ENCODE measurements around the gene TJP1.

The TJP1 gene

DNA sequence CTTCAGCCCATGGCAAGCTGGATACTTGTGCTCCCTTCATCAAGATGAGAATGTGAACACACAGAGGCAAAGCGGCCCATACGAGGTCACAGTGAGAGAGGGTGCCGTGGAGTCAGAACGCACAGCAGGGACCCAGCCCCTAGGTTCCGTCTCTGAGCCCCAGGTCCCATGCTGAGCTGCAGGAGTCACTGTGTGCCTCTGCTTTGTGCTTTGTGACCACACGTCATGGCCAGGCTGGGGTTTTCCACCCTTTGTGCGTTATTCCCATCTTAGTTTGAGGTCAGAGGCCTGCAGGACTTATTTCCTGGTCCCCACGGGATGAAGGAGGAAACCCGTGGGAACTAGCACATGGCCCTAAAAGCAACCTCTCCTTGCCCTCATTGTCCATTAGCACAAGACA lies 140.3 kb downstream of the TJP1 start:
- TF ChIP-seq, protein P1, sequence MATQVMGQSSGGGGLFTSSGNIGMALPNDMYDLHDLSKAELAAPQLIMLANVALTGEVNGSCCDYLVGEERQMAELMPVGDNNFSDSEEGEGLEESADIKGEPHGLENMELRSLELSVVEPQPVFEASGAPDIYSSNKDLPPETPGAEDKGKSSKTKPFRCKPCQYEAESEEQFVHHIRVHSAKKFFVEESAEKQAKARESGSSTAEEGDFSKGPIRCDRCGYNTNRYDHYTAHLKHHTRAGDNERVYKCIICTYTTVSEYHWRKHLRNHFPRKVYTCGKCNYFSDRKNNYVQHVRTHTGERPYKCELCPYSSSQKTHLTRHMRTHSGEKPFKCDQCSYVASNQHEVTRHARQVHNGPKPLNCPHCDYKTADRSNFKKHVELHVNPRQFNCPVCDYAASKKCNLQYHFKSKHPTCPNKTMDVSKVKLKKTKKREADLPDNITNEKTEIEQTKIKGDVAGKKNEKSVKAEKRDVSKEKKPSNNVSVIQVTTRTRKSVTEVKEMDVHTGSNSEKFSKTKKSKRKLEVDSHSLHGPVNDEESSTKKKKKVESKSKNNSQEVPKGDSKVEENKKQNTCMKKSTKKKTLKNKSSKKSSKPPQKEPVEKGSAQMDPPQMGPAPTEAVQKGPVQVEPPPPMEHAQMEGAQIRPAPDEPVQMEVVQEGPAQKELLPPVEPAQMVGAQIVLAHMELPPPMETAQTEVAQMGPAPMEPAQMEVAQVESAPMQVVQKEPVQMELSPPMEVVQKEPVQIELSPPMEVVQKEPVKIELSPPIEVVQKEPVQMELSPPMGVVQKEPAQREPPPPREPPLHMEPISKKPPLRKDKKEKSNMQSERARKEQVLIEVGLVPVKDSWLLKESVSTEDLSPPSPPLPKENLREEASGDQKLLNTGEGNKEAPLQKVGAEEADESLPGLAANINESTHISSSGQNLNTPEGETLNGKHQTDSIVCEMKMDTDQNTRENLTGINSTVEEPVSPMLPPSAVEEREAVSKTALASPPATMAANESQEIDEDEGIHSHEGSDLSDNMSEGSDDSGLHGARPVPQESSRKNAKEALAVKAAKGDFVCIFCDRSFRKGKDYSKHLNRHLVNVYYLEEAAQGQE (IDR thresholded peaks at IDR 0.05; ENCODE audit: insufficient read depth in 1 of 2, low read depth in 2 of 2, low read length in 2 of 2), result no peak
- TF ChIP-seq FOXP2 (optimal IDR thresholded peaks at IDR 0.05; ENCODE audit: borderline replicate concordance, extremely low read depth, extremely low read length, insufficient read depth) (no peak), POLR2AphosphoS5 (IDR thresholded peaks at IDR 0.05; ENCODE audit: low read depth, low read length) (no peak), SIN3A (IDR thresholded peaks at IDR 0.05; ENCODE audit: borderline replicate concordance, insufficient read depth, low read length) (no peak), TAF1 (IDR thresholded peaks at IDR 0.05; ENCODE audit: borderline replicate concordance, insufficient read depth, low read length) (no peak)

DNA sequence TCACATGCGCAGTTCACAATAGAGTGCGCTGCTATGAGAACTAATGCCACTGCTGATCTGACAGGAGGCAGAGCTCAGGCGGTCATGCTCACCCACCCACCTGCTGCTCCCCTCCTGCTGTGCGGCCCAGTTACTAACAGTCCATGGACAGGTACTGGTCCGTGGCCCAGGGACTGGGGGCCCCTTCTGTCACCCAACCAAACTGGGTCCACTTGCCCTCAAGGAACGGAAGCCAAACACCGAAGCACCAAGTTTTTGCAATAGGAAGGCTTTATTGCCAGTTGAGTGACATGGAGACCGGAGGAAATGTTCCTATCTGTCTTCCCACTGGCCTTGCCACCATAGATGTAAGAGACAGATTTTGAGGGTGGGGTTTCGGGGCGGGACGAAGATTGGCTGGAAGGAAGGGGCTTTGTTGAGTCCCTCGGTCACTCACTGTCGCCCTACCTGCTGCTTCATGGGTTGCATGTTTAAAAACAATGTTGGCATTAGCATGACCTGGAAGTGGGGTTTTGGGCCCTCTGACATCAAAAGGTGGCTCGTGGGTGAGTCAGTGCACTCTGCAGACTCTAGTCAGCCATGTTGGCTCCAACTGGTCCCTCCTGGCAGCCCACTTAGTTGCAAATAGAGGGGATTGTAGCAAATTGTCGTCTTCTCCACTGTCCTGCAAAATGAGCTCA lies 141.0 kb downstream of the TJP1 start:
- TF ChIP-seq SIN3A (IDR thresholded peaks at IDR 0.05; ENCODE audit: borderline replicate concordance, insufficient read depth, low read length) (no peak), TAF1 (IDR thresholded peaks at IDR 0.05; ENCODE audit: borderline replicate concordance, insufficient read depth, low read length) (no peak), POLR2AphosphoS5 (IDR thresholded peaks at IDR 0.05; ENCODE audit: low read depth, low read length) (no peak), FOXP2 (optimal IDR thresholded peaks at IDR 0.05; ENCODE audit: borderline replicate concordance, extremely low read depth, extremely low read length, insufficient read depth) (no peak)
- TF ChIP-seq, protein P1 (IDR thresholded peaks at IDR 0.05; ENCODE audit: insufficient read depth in 1 of 2, low read depth in 2 of 2, low read length in 2 of 2), result no peak

GRCh38 chr15:29680465-29681165 lies 141.7 kb downstream of the TJP1 start:
- TF ChIP-seq FOXP2 (optimal IDR thresholded peaks at IDR 0.05; ENCODE audit: borderline replicate concordance, extremely low read depth, extremely low read length, insufficient read depth), result no peak
- no peak for TF ChIP-seq SIN3A (IDR thresholded peaks at IDR 0.05; ENCODE audit: borderline replicate concordance, insufficient read depth, low read length)

DNA sequence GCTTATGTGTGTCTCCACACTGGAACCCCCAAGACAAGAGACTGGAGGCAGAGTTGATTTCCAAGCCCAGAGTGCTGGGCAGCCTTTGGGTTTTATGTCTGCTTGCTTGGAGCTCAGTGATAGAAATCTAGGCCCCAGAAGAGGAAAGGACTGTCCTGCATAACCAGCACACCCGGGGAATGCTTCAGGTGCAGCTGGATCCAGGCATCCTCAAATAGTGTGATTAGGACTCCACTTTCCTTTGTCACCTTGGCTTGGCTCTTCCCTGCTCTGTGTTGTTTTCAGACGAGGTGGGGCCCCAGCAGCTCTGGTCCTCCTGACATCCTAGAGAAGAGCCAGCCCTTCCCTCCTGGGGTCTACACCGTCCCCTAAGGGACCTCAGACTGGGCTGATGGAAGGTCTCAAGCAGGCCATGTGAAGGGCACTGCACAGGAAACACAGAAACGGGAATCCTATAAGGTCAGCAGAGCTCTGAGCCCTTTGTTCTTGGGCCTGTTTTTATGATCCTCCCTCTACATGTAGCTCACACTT lies 143.7 kb downstream of the TJP1 start:
- TF ChIP-seq, protein P1 (IDR thresholded peaks at IDR 0.05; ENCODE audit: insufficient read depth in 1 of 2, low read depth in 2 of 2, low read length in 2 of 2), result no peak
- TF ChIP-seq FOXP2 (optimal IDR thresholded peaks at IDR 0.05; ENCODE audit: borderline replicate concordance, extremely low read depth, extremely low read length, insufficient read depth), result no peak
- TF ChIP-seq POLR2AphosphoS5 (IDR thresholded peaks at IDR 0.05; ENCODE audit: low read depth, low read length), result no peak
- TF ChIP-seq TAF1 (IDR thresholded peaks at IDR 0.05; ENCODE audit: borderline replicate concordance, insufficient read depth, low read length), result no peak
- no peak for TF ChIP-seq SIN3A (IDR thresholded peaks at IDR 0.05; ENCODE audit: borderline replicate concordance, insufficient read depth, low read length)

- TF ChIP-seq TAF1 (IDR thresholded peaks at IDR 0.05; ENCODE audit: borderline replicate concordance, insufficient read depth, low read length), result no peak
- TF ChIP-seq FOXP2 (optimal IDR thresholded peaks at IDR 0.05; ENCODE audit: borderline replicate concordance, extremely low read depth, extremely low read length, insufficient read depth), result no peak
- TF ChIP-seq SIN3A (IDR thresholded peaks at IDR 0.05; ENCODE audit: borderline replicate concordance, insufficient read depth, low read length), result no peak
- TF ChIP-seq, protein P1 (IDR thresholded peaks at IDR 0.05; ENCODE audit: insufficient read depth in 1 of 2, low read depth in 2 of 2, low read length in 2 of 2), result no peak
These were observed 144.3 kb downstream of the TJP1 start for GRCh38 chr15:29677871-29678461.

All from PFSK-1 (cell line).